Measurements from ENCODE around the gene HGF.

DNA sequence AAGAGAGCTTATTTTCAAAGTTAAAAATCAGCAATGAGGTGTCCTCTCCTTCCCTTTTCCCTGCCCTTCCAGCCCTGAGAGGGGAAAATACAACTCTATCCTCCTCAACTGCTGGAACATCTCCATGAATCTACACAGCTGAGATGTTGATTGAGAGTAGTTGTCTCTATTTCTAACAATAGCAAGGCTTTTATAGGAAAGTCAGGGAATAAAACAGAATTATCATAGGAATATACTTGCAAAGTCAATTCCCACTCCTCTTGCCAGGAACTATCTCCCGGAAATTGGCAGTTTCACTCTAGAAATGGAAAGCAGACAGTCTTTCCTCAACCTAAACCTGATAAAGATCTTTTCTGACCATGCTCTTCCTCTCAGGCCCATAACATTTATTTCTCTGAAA, 8.8 kb downstream of the HGF start:
- TF ChIP-seq, protein P1, sequence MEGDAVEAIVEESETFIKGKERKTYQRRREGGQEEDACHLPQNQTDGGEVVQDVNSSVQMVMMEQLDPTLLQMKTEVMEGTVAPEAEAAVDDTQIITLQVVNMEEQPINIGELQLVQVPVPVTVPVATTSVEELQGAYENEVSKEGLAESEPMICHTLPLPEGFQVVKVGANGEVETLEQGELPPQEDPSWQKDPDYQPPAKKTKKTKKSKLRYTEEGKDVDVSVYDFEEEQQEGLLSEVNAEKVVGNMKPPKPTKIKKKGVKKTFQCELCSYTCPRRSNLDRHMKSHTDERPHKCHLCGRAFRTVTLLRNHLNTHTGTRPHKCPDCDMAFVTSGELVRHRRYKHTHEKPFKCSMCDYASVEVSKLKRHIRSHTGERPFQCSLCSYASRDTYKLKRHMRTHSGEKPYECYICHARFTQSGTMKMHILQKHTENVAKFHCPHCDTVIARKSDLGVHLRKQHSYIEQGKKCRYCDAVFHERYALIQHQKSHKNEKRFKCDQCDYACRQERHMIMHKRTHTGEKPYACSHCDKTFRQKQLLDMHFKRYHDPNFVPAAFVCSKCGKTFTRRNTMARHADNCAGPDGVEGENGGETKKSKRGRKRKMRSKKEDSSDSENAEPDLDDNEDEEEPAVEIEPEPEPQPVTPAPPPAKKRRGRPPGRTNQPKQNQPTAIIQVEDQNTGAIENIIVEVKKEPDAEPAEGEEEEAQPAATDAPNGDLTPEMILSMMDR (IDR thresholded peaks at IDR 0.05), result no peak
- TF ChIP-seq POLR2AphosphoS5 (IDR thresholded peaks at IDR 0.05), result no peak
- no peak for TF ChIP-seq POLR2A (IDR thresholded peaks at IDR 0.05)
- no peak for TF ChIP-seq EP300 (IDR thresholded peaks at IDR 0.05)

All from sigmoid colon (tissue), 4 donors.